Duodenal mucosa (tissue), 2 donors: Measurements from ENCODE around the gene NBAS.

Experiments
- H3K27ac ChIP-seq: one replicate; pipeline ENCODE4 v1.7.0; 2013; ENCODE audit warnings: low read depth, low read length
- H3K27me3 ChIP-seq, 2 donors: one replicate each; pipeline ENCODE4 v1.7.0; 2013; ENCODE audit warnings: low read length in 2 of 2, control low read depth in 1 of 2; ENCODE audit not compliant: insufficient read depth in 2 of 2, control insufficient read depth in 1 of 2
- H3K36me3 ChIP-seq, 2 donors: one replicate each; pipeline ENCODE4 v1.7.0; 2013; ENCODE audit warnings: low read length in 2 of 2, control low read depth in 1 of 2; ENCODE audit not compliant: insufficient read depth in 2 of 2, control insufficient read depth in 1 of 2
- H3K4me1 ChIP-seq, 2 donors: one replicate each; pipeline ENCODE4 v1.7.0; 2013; ENCODE audit warnings: low read length in 2 of 2, control low read depth in 1 of 2; ENCODE audit not compliant: insufficient read depth in 2 of 2, control insufficient read depth in 1 of 2
- H3K4me3 ChIP-seq, 2 donors: one replicate each; pipeline ENCODE4 v1.7.0; 2013; ENCODE audit warnings: low read length in 2 of 2, low read depth in 1 of 2
- H3K9ac ChIP-seq, 2 donors: one replicate each; pipeline ENCODE4 v1.7.0; 2013; ENCODE audit warnings: low read length in 2 of 2, low read depth in 1 of 2
- H3K9me3 ChIP-seq, 2 donors: one replicate each; pipeline ENCODE4 v1.7.0; 2013; ENCODE audit warnings: low read length in 2 of 2, control low read depth in 1 of 2; ENCODE audit not compliant: control insufficient read depth in 1 of 2

Gene NBAS

GRCh38 chr2:15378148-15378908, 182.8 kb downstream of the NBAS start:
- no peak overlapping the region for H3K4me3 ChIP-seq
- no peak overlapping the region for H3K27ac ChIP-seq
- H3K9ac ChIP-seq = no peak overlapping the region
- peaks cover 8 to 12% of the 10 kb centered on the region in 2 donors for H3K36me3 ChIP-seq
- H3K9me3 ChIP-seq = no peaks in the 10 kb centered on the region
- H3K4me1 ChIP-seq = no peaks in the 10 kb centered on the region
- H3K27me3 ChIP-seq = no peaks in the 10 kb centered on the region

GRCh38 chr2:15377202-15377601, 183.9 kb downstream of the NBAS start:
- no peak overlapping the region for H3K4me3 ChIP-seq
- H3K27ac ChIP-seq = no peak overlapping the region
- H3K27me3 ChIP-seq = no peaks in the 10 kb centered on the region
- no peak overlapping the region for H3K9ac ChIP-seq
- no peaks in the 10 kb centered on the region for H3K4me1 ChIP-seq
- H3K9me3 ChIP-seq = no peaks in the 10 kb centered on the region
- H3K36me3 ChIP-seq = peaks cover 3 to 14% of the 10 kb centered on the region in 2 donors

GRCh38 chr2:15372019-15372418, 189.1 kb downstream of the NBAS start:
- H3K27ac ChIP-seq = no peak overlapping the region
- H3K4me3 ChIP-seq = no peak overlapping the region
- no peaks in the 10 kb centered on the region for H3K4me1 ChIP-seq
- peaks cover 7 to 18% of the 10 kb centered on the region in 2 donors for H3K36me3 ChIP-seq
- no peak overlapping the region for H3K9ac ChIP-seq
- H3K27me3 ChIP-seq = no peaks in the 10 kb centered on the region
- no peaks in the 10 kb centered on the region for H3K9me3 ChIP-seq

DNA sequence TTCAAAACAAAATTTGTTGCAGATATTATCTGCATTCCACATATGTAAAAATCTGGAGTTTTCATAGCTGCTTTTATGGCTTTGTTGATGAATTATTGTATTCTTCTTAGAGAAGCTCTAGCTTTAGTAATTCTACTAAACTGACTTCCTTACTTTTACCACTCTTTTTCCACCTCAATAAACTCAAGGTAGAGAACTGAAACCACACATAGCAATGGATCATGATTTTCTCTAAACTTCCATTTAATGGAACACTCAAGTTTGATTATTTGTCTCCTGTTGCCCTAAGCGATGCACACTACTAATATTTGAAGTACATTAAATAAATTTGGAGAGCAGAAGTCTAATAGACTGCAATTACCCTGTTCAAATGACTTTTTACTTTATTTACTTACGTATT, 192.0 kb downstream of the NBAS start:
- Histone ChIP-seq H3K4me1 (no peaks in the 10 kb centered on the region), H3K36me3 (peaks cover 13 to 18% of the 10 kb centered on the region in 2 donors), H3K9ac (no peak overlapping the region), H3K4me3 (no peak overlapping the region), H3K27me3 (no peaks in the 10 kb centered on the region), H3K9me3 (no peaks in the 10 kb centered on the region), H3K27ac (no peak overlapping the region)

GRCh38 chr2:15367715-15368114, 193.4 kb downstream of the NBAS start:
- no peak overlapping the region for H3K9ac ChIP-seq
- no peaks in the 10 kb centered on the region for H3K4me1 ChIP-seq
- H3K27me3 ChIP-seq = no peaks in the 10 kb centered on the region
- H3K27ac ChIP-seq = no peak overlapping the region
- H3K4me3 ChIP-seq = no peak overlapping the region
- H3K36me3 ChIP-seq = peaks cover 10% of the 10 kb centered on the region in 2 donors
- H3K9me3 ChIP-seq = no peaks in the 10 kb centered on the region

DNA sequence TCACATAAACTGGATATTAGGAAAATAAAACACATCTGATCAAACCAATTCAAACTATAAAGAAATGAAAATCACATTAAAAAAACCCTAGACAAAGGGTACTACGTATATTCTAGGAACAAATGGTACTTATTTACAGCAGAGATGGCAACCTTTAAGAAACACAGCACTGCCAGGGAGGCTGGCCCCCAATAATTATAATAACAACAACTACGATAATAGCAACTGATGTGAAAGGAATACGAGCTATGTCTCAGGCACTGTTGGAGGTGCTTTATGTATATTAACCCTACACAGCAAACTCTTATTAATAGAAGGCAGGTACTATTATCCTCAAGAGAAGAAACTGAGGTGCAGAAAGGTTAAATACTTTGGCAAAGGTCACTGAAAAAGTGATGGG, 193.9 kb downstream of the NBAS start:
- no peaks in the 10 kb centered on the region for H3K27me3 ChIP-seq
- no peaks in the 10 kb centered on the region for H3K9me3 ChIP-seq
- no peak overlapping the region for H3K4me3 ChIP-seq
- H3K36me3 ChIP-seq = peaks cover 10% of the 10 kb centered on the region in 2 donors
- no peak overlapping the region for H3K27ac ChIP-seq
- no peaks in the 10 kb centered on the region for H3K4me1 ChIP-seq
- H3K9ac ChIP-seq = no peak overlapping the region

DNA sequence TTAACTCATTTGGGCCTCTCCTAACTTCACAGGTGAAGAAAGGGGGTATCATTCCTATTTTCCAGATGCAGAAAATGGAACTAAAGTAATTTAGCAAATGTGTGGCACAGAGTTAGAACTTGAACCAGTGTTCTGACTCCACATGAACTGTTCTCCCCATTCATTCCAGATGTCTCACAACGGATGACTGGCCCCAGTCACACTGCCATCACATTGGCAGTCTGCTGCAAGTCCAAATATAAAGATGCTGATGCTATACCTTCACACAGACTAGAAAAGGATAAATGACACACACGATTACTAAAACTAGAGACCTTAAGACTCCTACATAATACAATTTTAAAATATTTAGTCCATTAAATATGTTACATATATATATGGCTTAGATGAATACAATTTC, 195.7 kb downstream of the NBAS start:
- H3K4me3 ChIP-seq = no peak overlapping the region
- H3K9ac ChIP-seq = no peak overlapping the region
- H3K9me3 ChIP-seq = no peaks in the 10 kb centered on the region
- H3K27ac ChIP-seq = no peak overlapping the region
- H3K27me3 ChIP-seq = no peaks in the 10 kb centered on the region
- no peaks in the 10 kb centered on the region for H3K4me1 ChIP-seq
- peaks cover 8 to 10% of the 10 kb centered on the region in 2 donors for H3K36me3 ChIP-seq

GRCh38 chr2:15364561-15364960, 196.6 kb downstream of the NBAS start:
- Histone ChIP-seq H3K4me1 (no peaks in the 10 kb centered on the region), H3K36me3 (peaks cover 6 to 8% of the 10 kb centered on the region in 2 donors), H3K27me3 (no peaks in the 10 kb centered on the region), H3K9me3 (no peaks in the 10 kb centered on the region), H3K9ac (no peak overlapping the region), H3K27ac (no peak overlapping the region), H3K4me3 (no peak overlapping the region)

DNA sequence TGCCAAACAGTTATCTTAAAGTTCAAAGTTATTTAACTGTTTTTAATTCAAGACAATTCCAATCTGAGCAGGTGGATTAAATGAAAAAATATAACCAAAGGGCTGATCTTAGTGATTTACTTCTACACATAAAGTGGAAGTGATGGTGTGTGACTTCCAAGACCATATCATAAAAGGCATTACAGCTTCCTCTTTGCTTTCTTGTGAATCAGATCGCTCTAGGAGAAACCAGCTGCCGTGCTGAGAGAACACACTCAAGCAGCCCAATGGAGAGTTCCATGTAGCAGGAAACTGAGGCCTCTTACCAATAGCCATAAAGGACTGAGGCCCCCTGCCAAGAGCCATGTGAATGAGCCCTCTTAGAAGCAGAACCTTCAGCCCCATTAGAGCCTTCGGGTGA, 197.4 kb downstream of the NBAS start:
- H3K4me3 ChIP-seq = no peak overlapping the region
- no peaks in the 10 kb centered on the region for H3K4me1 ChIP-seq
- no peak overlapping the region for H3K27ac ChIP-seq
- H3K27me3 ChIP-seq = no peaks in the 10 kb centered on the region
- peaks cover 6 to 8% of the 10 kb centered on the region in 2 donors for H3K36me3 ChIP-seq
- no peaks in the 10 kb centered on the region for H3K9me3 ChIP-seq
- no peak overlapping the region for H3K9ac ChIP-seq

GRCh38 chr2:15363142-15363541, 198.0 kb downstream of the NBAS start:
- no peak overlapping the region for H3K9ac ChIP-seq
- H3K27me3 ChIP-seq = no peaks in the 10 kb centered on the region

More at GRCh38 chr2:15363142-15363541, 198.0 kb downstream of the NBAS start:
- H3K36me3 ChIP-seq = peaks cover 6 to 12% of the 10 kb centered on the region in 2 donors
- H3K9me3 ChIP-seq = no peaks in the 10 kb centered on the region
- H3K4me3 ChIP-seq = no peak overlapping the region
- H3K27ac ChIP-seq = no peak overlapping the region
- no peaks in the 10 kb centered on the region for H3K4me1 ChIP-seq
